ENCODE data around the gene HHIPL1. TPM values are rescaled to one million over a fixed set of nuclear protein-coding genes. Genes with fewer than 3 reads are reported as not detected.
"Not testable (repeated sequence)": the region's sequence is repeated elsewhere in the genome, so short reads cannot be mapped to it uniquely, and the experiment has no call there.

HHIPL1 gene
- total RNA-seq, 1 donor from 2014 or later, result 1.8 TPM

DNA sequence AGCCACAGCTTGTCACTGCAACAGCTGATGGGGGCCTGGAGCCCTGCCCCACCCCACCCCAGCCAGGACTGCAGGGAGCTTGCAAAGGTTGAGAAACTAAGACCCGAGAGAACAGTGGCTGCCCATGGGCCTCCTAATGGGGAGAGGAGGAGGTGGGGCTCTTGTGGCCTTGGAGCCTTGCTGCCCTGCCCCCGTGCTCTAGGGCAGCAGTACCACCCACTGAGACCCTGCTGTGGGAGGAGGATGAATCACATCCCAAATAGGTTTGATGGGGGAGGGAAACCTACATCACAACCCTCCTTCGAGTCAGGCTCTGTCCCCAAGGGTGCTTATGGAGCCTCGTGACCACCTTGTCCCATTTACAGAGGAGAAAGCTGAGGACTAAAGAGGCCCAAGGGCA, 15.9 kb downstream of the HHIPL1 start:
- no peak for DNase-seq (ENCODE audit: low read depth)

DNA sequence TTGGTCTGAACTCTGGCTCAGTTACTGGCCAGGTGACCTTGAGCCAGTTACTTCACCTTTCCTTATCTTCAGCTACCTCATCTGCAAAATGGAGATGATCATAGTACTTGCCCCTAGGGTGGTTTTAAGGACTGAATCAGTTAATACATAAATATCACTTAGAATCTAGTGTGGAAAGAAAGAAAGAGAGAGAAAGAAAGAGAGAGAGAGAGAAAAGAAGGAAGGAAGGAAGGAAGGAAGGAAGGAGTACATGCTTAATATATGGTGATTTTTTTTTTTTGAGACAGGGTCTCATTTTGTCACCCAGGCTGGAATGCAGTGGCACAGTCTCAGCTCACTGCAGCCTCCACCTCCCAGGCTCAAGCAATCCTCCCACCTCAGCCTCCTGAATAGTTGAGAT, 16.3 kb downstream of the HHIPL1 start:
- not testable (repeated sequence) for DNase-seq (ENCODE audit: low read depth)

DNA sequence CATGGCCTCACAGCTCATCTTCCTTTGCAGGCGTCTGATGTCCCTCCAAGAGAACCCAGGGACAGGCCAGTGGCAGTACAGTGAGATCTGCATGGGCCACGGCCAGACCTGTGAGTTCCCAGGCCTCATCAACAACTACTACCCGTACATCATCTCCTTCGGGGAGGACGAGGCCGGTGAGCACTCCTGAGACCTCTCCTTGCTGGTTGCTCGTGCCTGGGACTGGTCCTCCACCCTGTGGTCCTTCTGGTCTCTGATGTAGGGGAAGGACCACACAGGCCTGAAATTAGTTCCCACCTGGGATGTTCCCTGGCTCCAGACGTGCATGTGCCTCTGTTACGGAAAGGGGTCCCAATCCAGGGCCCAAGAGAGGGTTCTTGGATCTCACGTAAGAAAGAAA, 17.9 kb downstream of the HHIPL1 start:
- no peak for DNase-seq (ENCODE audit: low read depth)

- no peak for DNase-seq (ENCODE audit: low read depth)
Measured at GRCh38 chr14:99663386-99664057, 18.6 kb downstream of the HHIPL1 start.

- no peak for DNase-seq (ENCODE audit: low read depth)
Measured at GRCh38 chr14:99664058-99664936, 19.4 kb downstream of the HHIPL1 start.

DNA sequence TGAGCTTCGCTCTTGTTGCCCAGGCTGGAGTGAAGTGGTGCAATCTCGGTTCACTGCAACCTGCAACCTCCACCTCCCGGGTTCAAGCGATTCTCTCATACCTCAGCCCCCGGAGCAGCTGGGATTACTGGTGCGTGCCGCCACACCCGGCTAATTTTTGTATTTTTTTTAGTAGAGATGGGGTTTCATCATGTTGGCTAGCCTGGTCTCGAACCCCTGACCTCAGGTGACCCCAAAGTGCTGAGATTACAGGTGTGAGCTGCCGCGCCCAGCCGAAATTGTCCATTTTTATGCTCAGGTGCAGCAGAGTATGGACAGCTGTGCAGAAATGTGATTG, 20.0 kb downstream of the HHIPL1 start:
- DNase-seq (ENCODE audit: low read depth), result no peak

- no peak for DNase-seq (ENCODE audit: low read depth)
Measured at GRCh38 chr14:99666533-99666932, 21.6 kb downstream of the HHIPL1 start.

- no peak for DNase-seq (ENCODE audit: low read depth)
Measured at GRCh38 chr14:99667045-99667444, 22.1 kb downstream of the HHIPL1 start.

GRCh38 chr14:99667821-99668220, 22.9 kb downstream of the HHIPL1 start:
- no peak for DNase-seq (ENCODE audit: low read depth)

GRCh38 chr14:99668307-99669295, 23.7 kb downstream of the HHIPL1 start:
- no peak for DNase-seq (ENCODE audit: low read depth)

- DNase-seq (ENCODE audit: low read depth), result no peak
Measured at GRCh38 chr14:99670361-99671234, 25.7 kb downstream of the HHIPL1 start.

DNA sequence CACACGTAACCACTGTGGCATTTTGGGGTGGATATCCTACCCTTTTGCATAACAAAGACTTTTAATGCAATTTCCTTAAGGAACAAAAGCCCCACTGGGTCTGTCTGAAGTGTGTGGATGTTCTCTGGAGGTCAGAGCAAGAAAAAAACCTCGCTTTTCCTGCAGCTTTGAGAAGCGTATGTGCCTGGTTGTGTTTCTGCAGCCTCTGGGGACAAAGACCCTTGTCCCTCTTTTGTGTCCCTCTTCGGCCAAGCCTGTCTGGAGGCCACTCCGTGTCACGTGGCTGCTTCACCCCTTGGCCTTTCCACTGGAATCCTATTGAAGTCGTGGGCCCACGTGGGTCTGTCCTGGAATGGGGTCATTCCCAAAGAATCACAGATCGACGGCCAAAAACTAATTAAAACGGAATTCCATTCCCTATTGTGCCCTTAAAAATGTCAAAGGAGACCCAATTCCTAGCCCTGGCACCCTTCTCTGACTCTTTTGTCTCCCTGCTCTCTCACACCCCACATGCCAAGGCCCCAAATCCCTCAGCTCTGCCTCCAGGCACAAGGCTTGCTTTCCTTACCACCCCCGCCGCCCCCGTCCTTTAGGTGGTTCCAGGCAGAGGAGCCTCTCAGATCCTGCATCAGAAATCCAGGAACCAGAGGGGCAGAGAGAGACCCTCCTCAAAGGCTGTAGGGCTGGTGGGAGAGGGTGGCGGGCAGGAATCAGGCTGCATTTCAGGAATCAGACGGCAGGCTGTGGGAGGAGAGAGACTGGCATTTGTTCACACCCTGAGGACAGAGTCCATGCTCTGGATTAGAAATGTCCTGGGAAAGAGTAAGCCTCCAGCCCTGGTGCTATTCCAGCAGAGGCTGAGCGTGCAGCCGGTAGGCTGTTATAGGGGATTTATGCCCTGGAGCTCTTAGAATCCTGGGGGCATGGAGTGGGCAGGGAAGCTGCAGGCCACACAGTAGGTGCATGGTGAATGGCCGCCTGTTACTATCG, 26.6 kb downstream of the HHIPL1 start:
- no peak for DNase-seq (ENCODE audit: low read depth)

GRCh38 chr14:99672506-99673304, 27.8 kb downstream of the HHIPL1 start:
- no peak for DNase-seq (ENCODE audit: low read depth)

- no peak for DNase-seq (ENCODE audit: low read depth)
Measured at GRCh38 chr14:99673305-99674063, 28.6 kb downstream of the HHIPL1 start.

DNA sequence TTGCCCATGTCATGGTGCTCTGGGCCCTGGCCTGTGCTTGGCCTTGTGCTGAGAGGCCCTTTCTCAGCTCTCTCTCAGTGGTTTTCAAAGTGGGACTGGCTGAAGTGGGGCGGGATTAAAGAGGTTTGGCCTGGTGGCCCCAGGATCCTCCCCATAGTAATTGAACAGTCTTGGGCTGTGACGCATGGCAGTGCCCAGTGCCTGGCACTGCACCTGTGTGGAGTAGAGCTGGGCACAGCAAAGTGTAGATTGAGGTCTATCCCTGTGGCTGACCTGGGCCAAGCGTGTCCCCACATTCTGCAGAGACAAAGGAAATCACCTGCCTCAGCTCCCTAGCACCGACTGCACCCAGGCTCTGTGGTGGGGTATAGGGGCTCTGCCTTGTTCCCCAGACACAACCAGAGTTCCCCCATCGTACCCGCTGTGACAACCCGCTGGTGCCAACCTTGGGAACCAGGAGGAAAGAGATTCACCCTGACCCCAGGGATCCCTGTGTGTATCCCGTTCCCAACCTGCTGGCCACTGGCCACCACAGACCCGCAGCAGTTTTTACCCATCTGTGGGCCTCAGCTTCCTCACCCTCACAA, 29.2 kb downstream of the HHIPL1 start:
- no peak for DNase-seq (ENCODE audit: low read depth)

GRCh38 chr14:99674776-99675381, 29.9 kb downstream of the HHIPL1 start:
- no peak for DNase-seq (ENCODE audit: low read depth)

- DNase-seq (ENCODE audit: low read depth), result no peak
Measured at GRCh38 chr14:99675382-99675835, 30.5 kb downstream of the HHIPL1 start.

All from renal cortical epithelial cell (primary cell).